Fibroblast of skin of back (primary cell): ENCODE results near the gene IFRD2. TPM values are rescaled to one million over a fixed set of nuclear protein-coding genes. Genes with fewer than 3 reads are reported as not detected.

ENCODE experiments used
- DNase-seq: peaks from one replicate; pipeline ENCODE4 v3.0.0-alpha.2; 2013
- polyA plus RNA-seq, 2 experiments: library from polyadenylated mRNA; unstranded; fragments of 120-200 nt; gene quantifications; one replicate each; pipeline ENCODE4 v1.2.1, GENCODE V29; 2013; ENCODE audit not compliant: insufficient read length in 2 of 2

The IFRD2 gene, protein sequence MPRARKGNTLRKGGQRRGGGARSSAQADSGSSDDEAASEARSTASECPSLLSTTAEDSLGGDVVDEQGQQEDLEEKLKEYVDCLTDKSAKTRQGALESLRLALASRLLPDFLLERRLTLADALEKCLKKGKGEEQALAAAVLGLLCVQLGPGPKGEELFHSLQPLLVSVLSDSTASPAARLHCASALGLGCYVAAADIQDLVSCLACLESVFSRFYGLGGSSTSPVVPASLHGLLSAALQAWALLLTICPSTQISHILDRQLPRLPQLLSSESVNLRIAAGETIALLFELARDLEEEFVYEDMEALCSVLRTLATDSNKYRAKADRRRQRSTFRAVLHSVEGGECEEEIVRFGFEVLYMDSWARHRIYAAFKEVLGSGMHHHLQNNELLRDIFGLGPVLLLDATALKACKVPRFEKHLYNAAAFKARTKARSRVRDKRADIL
- polyA plus RNA-seq (2013, experiment 1 of 2; ENCODE audit: insufficient read length): 80.3 TPM
- 33.4 TPM for polyA plus RNA-seq (2013, experiment 2 of 2; ENCODE audit: insufficient read length)

DNA sequence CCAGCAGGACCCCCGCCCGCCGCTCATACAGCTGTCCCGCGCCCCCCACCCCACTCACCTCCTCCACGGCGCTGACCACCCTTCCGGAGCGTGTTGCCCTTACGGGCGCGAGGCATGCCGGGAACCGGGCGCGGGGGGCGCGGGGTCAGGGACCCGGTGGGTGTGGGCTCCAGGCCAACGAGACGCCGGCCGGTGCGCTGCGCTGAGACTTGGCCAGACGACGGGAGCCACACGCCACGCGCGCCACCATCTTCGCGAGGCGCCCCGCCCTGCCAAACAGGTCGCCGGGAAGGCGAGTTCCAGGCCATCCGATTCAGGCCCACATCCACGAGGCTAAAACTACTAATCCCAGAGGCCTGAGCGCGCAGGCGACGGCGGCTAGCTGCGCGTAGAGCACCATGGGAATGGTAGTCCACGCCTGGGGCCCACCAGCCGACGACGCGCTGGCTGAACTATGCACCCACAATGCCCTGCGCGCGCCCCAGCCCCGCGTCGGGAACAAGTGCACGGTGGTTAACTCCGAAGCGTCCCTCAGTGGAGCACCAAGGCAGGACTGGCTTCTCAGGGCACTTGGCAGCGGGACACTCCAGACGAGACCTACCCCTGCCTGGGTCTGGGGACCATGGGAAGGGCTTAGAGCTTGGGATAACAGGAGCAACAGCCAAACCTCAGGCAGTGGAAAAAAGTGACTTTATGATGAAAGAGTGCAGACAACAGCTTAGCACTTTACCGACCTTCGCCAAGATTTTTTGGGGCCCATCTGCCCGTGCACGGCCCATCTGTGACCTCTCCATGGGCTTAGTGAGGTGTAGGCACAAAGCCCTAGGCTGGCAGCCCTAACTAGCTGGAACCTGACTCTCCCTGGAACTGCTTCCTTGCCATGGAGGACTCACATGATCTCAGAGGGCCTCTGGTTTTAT is at the start of gene IFRD2:
IFRD2 (minus strand) TSS at position 271 of the 920 bp plus-strand sequence; CDS start at position 116, 155 bp downstream.
- DNase-seq: peak; percentile 98

DNA sequence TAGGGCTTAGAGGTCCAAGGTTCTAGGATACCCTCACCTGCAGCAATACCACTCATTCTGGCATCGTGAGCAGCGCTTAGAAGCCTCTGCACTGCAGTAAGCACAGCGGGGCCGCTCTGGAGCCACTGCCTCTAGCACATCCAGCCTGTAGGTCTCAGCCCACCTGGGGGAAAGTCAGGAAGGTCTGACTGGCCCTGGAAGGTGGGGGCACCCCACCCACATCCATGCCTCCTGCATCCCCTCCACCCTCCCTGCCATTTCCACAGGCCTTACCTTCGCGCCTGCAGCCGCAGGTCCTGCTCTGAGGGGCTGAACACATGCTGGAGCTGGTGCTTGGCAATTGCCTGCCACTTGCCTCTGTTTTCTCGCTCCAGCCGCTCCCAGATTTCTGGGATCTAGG is 49.3 kb upstream of the IFRD2 start:
- DNase-seq: no peak

DNA sequence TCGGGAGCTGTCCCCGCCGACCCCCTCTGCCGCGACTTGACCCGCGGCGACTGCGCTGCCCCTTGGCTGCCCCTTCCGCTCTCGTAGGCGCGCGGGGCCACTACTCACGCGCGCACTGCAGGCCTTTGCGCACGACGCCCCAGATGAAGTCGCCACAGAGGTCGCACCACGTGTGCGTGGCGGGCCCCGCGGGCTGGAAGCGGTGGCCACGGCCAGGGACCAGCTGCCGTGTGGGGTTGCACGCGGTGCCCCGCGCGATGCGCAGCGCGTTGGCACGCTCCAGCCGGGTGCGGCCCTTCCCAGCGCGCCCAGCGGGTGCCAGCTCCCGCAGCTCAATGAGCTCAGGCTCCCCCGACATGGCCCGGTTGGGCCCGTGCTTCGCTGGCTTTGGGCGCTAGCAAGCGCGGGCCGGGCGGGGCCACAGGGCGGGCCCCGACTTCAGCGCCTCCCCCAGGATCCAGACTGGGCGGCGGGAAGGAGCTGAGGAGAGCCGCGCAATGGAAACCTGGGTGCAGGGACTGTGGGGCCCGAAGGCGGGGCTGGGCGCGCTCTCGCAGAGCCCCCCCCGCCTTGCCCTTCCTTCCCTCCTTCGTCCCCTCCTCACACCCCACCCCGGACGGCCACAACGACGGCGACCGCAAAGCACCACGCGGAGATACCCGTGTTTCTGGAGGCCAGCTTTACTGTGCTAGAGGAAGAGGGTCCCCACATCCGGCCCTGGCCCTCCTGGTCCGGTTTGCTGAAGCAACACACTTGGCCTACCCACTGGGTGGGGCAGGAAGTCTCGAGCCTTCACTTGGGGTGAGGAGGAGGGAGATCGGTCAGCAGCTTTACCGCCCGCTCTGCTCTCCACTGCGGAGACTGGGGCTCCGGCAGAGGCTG is 48.5 kb upstream of the IFRD2 start, which contains the start of gene RASSF1:
RASSF1 (minus strand) TSS at position 389 of the 882 bp plus-strand sequence; CDS start at position 358, 31 bp downstream.
- DNase-seq: peak; percentile 67

DNA sequence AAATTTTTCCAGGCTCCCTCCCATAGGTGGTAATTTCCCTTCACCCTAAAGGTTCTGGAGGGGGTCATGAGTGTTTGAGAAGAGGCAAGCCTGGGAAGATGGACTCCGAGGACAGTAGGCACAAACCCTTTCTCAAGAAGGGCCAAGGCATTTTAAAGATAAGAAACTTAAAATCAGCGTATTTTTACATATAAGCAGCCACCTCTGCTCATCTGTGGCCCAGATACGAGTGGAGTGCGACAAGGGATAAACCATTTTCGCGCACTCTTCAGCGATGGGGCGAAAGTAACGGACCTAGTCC is 47.9 kb upstream of the IFRD2 start:
- DNase-seq: no peak

DNA sequence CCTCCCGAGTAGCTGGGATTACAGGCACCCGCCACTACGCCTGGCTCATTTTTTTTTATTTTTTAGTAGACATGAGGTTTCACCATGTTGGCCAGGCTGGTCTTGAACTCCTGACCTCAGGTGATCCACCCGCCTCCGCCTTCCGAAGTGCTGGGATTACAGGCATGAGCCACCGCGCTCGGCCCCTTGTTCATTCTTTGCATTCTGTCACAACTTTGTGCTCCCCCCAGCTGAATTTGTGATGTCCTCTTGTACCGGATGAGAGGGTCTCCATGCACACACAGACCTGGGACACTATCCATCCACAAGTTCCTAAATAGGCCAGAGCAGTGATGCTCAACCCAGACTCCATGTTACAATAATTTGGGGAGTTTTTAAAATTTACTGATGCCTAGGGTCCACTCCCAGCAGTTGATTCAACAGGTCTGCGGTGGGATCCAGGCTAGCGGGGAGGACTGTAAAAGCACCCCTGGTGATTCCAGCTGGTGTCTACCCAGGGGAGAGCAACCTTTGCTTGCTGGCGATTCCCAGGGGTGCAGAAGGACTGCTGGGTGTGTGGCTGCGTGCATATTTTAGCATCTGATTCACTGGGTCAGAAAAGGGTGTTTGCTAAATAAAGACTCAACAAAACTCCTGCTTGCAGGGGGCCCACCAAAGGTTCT is 47.4 kb upstream of the IFRD2 start:
- DNase-seq: peak; percentile 73

DNA sequence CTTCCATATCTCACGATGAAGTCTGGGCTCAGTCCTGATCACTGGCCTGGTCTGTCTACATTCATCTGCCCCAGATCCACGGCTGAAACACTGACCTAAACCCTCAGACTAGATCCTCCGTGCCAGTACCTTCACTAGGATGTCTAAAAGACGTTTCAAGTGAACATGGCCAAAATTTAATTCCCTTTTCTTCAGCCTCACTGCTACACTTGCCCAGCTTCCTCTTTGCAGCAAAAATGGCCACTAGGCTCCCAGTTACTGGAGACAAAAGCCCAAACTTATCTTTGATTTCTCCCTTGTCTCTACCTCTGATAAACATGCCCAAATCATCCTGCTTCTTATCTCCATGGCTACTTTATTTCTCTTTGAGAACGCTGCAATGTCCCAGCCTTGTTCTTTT is 46.7 kb upstream of the IFRD2 start:
- DNase-seq: no peak

DNA sequence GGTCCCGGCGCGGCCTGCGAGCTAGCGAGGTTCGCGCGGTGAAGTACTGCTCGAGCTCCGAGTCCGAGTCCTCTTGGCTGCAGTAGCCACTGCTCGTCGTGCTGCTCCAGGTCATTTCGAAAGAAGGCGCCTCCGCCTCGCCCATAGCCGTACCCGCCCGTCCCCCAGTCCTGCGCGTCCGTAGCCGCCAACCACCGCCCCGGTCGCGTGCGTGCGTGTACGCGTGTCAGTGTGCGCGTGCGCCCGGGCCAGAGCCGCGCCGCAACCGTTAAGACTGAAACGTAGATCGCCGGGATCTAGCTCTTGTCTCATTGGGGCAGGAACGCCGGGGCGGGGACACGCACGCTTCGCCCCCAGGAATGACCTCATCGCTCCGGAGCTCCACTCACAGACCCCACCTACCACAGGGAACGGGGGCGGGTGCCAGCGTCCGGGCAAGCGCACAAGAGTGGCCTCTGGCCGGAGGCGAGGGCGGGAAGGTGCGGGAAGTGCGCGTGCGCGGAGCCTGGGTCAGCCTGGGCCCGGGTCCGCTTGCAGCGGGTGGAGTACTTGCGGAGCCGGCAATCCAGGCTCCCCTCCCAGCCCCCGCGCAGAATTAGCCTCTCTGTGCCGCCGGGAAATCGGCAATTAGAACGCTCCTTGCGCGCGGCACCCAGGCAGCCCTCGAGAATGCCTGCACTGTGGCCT is 45.1 kb upstream of the IFRD2 start:
- peak; percentile 99 for DNase-seq

DNA sequence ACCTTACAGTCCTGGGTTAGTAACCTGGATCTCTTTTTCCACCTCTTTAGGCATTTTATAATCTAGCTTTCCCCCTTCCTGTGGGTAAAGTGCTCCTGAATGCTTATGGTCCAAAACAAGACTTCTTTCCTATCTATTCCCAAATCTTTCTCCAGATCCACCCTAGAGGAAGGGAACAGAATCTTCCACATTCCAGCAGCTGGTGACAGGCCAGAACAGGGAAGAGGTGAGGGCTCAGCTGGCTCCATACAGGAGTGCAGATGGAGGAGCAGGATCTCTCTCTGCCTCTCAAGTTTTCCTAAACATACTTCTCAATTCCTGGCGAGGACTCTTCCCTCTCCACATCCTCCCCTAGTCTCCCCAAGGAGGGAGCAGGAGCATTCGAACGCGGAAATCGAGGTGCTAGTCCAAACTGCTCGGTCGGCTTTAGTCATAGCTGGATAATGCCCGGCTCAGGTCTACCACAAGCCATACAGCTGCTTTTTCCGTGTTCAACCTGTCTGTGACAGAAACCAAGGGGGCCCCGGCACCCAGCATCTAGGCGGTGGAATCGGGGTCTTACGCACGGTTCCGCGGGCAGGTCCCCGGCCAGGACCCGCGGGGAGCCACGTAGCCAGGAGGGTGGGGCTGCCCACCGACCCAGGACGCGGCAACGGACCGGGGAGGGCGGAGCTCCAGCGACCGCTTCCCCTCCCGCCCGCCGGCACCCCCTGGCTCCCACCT is 44.4 kb upstream of the IFRD2 start:
- DNase-seq: peak; percentile 32

DNA sequence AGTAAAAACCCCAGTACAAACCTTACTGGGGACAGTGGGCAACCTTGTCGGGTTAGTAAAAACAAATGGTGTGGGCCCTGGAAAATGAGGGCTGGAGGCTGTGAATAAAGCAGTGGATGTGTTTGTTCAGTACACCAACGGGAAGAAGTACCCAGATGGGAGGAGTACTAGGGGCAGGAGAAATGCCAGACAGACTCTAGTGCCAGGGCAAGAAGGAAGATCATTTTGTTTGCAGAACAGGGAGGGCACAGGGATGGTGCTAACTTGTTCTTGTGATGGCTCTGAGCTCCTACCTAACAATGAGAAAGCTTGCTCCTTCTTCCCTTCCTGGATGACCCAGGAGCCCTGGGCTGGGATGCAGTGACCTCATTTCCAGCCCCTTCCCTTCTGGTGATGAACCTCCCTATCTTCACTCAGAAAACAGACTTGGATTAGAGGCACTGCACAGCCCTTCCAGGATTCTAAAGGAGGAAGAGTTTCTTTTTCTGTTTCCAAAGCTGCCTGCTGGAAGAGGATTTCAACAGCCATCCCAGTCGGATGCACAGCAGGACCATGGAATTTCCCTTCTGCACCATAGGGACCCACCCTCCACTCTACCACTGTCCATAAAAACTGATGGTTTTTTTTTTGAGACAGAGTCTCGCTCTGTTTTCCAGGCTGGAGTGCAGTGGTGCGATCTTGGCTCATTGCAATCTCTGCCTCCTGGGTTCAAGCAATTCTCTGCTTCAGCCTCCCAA is 42.3 kb upstream of the IFRD2 start:
- no peak for DNase-seq

DNA sequence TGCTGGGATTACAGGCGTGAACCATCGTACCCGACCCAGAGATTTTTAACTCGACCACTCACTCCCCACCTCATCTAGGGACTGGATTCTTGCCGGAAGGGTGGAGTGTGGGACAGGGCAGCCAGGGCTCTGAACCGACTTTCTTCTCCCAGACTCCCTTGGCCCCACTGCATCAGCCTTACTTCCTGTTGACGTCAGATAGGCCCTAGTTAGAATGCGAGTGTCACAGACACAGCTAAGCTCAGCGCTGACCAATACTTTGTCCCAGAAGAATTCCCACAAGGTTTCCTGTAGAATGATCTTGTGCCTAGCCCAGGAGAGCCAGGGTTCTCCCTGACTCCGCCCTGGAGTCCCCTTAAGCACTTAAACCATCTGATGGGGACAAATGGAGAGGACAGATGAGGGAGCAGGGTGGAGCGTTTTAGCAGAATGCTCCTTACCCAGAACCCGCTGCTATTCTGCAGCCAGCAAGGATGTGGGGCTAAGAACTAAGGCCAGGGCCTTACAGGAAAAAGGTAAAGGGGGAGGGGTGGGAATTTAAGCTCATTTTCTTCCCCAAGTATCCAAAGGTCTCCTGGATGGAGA is 41.6 kb upstream of the IFRD2 start:
- peak; percentile 50 for DNase-seq

DNA sequence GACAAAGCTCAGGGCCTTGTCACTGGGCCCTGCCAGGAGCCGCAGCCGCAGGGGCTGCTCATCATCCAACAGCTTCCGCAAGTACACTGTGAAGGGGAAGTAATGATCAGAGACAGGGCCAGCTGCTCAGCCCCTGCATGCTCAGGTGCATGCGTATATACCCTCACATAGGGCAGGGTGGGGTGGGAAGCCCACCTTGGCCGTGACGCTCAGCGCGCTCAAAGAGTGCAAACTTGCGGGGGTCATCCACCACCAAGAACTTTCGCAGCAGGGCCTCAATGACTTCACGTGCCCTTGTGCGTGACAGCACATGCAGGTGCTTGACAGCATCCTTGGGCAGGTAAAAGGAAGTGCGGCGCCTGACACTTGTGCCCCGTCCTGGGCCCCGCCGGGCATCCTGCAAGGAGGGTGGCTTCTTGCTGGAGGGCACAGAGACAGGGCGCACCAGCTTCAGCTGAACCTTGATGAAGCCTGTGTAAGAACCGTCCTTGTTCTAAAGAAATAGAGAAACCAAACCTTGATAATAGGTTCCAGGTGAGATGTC is 39.2 kb upstream of the IFRD2 start:
- no peak for DNase-seq

DNA sequence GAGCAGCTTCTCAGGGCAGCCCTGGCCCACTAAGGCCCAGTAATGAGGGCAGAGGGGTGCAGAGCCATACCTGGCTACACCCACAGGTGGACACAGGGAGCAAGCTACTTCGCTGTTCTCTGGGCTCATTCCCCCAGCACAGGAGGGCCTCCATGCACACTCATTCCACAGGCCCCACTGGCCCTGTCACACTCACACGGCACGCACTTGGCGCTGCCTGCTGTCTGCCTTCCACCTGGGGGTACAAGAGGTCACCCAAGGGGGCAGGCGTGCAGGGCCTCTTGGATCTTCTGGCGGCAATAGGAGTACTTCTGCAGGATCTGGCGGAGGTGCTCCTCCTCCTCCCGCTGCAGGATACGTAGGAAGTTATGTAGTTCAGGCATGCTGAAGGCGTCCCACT is 38.1 kb upstream of the IFRD2 start:
- DNase-seq: no peak

DNA sequence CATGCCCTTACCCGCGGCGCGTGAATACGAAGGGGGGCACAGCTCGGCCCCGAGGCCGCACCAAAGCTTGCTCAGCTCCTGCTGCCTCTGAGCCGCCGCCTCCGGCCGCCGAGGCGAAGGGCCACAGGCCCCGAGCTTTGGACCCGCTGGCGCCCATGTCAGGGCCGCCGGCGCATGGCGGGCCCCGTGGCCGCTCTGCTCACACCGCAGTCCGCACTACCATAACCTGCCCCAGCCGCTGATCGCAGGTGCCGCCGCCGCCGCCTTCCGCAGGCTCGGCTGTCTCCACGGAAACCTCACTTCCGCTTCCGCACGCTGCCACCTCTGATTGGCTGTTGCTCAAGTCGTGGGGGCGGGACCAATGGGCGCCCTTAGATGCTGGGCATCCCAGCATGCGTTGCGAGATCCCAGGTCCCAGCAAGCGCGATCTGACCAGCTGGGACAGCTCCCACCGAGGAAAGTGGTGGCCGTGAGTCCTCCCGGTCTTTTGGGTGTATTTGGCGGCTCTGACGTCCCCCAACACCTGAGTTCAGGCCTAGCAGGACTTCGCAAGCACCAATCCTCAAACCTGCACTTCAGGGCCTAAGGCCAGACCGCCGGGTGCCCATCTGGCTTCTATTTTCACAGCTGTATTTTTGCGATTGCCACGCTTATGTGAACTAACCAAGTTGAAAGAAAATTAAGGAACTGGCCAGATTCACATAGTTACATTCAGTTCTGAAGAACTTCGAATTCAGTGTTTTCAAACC is 35.9 kb upstream of the IFRD2 start, which contains the start of gene TUSC2:
TUSC2 (minus strand) TSS at position 281 of the 749 bp plus-strand sequence; CDS start at position 157, 124 bp downstream.
- peak; percentile 96 for DNase-seq

DNA sequence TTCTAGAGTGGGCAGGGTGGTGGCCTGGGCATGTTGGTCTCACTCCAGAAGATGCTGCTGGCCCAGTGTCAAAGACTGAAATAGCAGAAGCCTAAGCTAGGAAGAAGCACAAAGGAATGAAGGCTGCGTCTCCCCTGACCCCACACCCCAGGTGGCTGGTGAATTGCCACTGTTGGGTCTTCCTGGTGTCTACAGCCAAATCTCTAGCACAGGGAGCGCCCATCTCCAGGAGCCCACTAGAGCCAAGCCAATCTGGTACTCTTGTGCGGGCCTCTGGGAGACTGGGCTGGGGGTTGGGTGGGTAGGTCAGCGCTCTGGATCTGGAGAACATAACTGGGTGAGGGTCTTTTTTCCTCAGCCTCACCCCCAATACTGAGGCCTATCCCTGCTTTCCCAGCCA is 34.9 kb upstream of the IFRD2 start:
- DNase-seq: no peak

DNA sequence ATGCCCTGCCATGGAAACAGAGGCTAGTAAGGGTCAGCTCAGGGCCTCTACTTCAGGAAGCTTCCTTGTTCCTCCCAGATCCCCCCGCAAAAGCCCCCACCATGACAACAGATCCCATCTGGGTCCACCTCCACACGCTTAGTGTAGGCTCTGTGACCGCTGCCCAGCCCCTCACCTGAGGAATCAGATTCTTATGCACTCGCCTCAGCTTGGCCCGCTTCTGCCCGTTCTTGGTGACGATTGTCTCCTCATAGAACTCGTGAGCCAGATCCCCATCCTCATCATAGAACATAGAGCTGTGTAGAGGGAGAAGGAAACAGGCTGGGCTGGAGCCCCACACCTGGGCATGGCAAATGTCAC is 33.9 kb upstream of the IFRD2 start:
- no peak for DNase-seq

DNA sequence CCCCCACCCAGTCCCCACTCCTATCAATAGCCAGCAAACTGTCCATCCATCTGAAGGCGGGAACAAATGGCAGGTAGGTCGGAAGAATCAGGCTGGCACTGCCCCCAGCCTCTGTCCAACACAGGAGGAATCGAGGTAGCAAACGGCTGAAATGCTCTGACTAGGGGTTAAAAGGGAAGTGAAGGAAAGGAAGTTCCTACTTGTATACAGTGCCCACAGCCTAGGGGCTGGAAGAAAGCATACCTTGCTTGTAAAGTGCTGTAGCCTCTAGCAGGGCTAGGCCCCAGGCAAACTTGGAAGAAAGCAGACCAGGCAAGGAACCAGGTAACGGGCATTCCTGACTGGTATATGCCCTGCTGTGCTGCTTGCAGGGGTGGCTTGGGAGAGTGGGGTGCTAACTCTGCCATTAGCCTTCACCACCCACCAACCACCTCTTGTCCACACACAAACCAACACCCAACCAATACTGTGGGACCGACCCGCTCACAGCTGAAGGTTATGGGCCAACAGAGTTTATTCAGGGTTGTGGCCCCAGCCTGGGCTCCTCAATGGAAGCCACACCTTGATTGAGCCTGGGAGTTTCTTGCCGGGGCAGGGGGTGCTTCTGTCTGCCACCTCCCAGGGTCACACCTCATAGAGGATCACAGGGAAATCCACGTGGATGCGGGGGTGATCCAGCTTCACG is 33.4 kb upstream of the IFRD2 start:
- no peak for DNase-seq

DNA sequence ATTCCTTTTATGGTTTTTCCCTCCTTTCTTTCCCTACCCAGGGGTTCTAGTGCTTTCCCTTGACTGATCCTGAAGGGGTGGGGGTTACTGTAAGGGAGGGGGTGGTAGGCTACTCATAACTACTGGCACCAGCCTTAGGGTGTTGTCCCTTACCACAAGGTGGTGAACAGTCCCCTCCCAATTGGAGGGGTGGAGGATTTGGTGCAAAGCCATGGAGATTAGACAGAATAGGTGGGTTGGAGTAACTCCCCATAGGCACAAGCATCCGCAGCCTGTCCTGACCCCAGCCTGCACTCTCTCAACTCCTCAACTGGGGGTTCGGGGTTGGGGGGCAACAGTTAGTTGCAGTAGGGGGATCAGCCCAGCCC is 32.9 kb upstream of the IFRD2 start:
- DNase-seq: no peak
